ENCODE measurements around the gene SF3B2. TPM values are rescaled to one million over a fixed set of nuclear protein-coding genes. Genes with fewer than 3 reads are reported as not detected.
A peak's percentile ranks its signal among the peaks of the same experiment; 100 is the strongest.

SF3B2 gene
- total RNA-seq, 2 experiments from 2014 or later, result 185 to 260 TPM

- peak overlapping the region; percentile 61 for H3K4me2 ChIP-seq (ENCODE audit: low read length)
- no peak for DNase-seq (ENCODE audit: low spot score)
- POLR2A ChIA-PET, result interaction anchor here (0.6 to 4.0 kb wide), 10 partner anchors 9 to 803 kb away, joined by 3 to 48 read pairs (median 4); no protein-coding TSS in a partner anchor
These were observed 64.6 kb downstream of the SF3B2 start for GRCh38 chr11:66116576-66117361.

GRCh38 chr11:66118847-66119246 lies 66.7 kb downstream of the SF3B2 start:
- Histone ChIP-seq H3K27ac (ENCODE audit: low read depth, low read length, poor library complexity, severe bottlenecking) (no peak overlapping the region), H3K4me3 (ENCODE audit: low read depth, low read length, poor library complexity, severe bottlenecking) (no peak overlapping the region), H3K4me2 (ENCODE audit: low read length) (no peak overlapping the region), H3K4me1 (ENCODE audit: insufficient read depth, low read length, poor library complexity, severe bottlenecking) (peaks cover 50% of the 10 kb centered on the region), H3K9me2 (ENCODE audit: insufficient read depth, low read length) (no peaks in the 10 kb centered on the region), H3K36me3 (ENCODE audit: insufficient read depth, low read length) (no peaks in the 10 kb centered on the region), H2AFZ (ENCODE audit: low read length) (no peak overlapping the region), H4K20me1 (ENCODE audit: insufficient read depth, low read length) (no peaks in the 10 kb centered on the region), H3K79me2 (ENCODE audit: insufficient read depth, low read depth, low read length) (peaks cover 7% of the 10 kb centered on the region; the same call in 1 of the 2 replicates), H3K9me3 (ENCODE audit: low read length) (no peaks in the 10 kb centered on the region)
- CTCF ChIA-PET (ENCODE audit: unreplicated experiment), result no interaction called here
- no peak for DNase-seq (ENCODE audit: low spot score)
- intact Hi-C loops (cut with micrococcal nuclease; ENCODE audit: unreplicated experiment), result no loop called here
- BruUV-seq (replicated peaks), result no TSS peak
- no peak for TF ChIP-seq CTCF (conservative IDR thresholded peaks at IDR 0.05; ENCODE audit: low read length)
- no peak for TF ChIP-seq EZH2phosphoT487 (IDR thresholded peaks at IDR 0.05; ENCODE audit: borderline replicate concordance, low read depth, low read length)
- POLR2A ChIA-PET, result interaction anchor here (0.6 to 2.2 kb wide), 7 partner anchors 18 to 1246 kb away, joined by 3 to 9 read pairs (median 3); no protein-coding TSS in a partner anchor

More at GRCh38 chr11:66116576-66117361, 64.6 kb downstream of the SF3B2 start:
- intact Hi-C loops (cut with micrococcal nuclease; ENCODE audit: unreplicated experiment), result no loop called here
- Histone ChIP-seq H2AFZ (ENCODE audit: low read length) (peak overlapping the region; percentile 22; the same call in 1 of the 2 replicates), H4K20me1 (ENCODE audit: insufficient read depth, low read length) (no peaks in the 10 kb centered on the region), H3K4me3 (ENCODE audit: low read depth, low read length, poor library complexity, severe bottlenecking) (peak overlapping the region; percentile 50), H3K36me3 (ENCODE audit: insufficient read depth, low read length) (no peaks in the 10 kb centered on the region), H3K4me1 (ENCODE audit: insufficient read depth, low read length, poor library complexity, severe bottlenecking) (peaks cover 70% of the 10 kb centered on the region), H3K27ac (ENCODE audit: low read depth, low read length, poor library complexity, severe bottlenecking) (peak overlapping the region; percentile 53), H3K79me2 (ENCODE audit: insufficient read depth, low read depth, low read length) (peaks cover 16% of the 10 kb centered on the region; the same call in 1 of the 2 replicates), H3K9me3 (ENCODE audit: low read length) (no peaks in the 10 kb centered on the region), H3K9me2 (ENCODE audit: insufficient read depth, low read length) (no peaks in the 10 kb centered on the region)
- no TSS peak for BruUV-seq (replicated peaks)
- CTCF ChIA-PET (ENCODE audit: unreplicated experiment), result interaction anchor here (0.6 to 1.5 kb wide), 3 partner anchors 10 to 72 kb away, joined by 3 to 4 read pairs (median 4); no protein-coding TSS in a partner anchor
- TF ChIP-seq EZH2phosphoT487 (IDR thresholded peaks at IDR 0.05; ENCODE audit: borderline replicate concordance, low read depth, low read length) (no peak), CTCF (conservative IDR thresholded peaks at IDR 0.05; ENCODE audit: low read length) (no peak)

Other genes with a start within 250 kb of the SF3B2 start
- gene SNX32, start 218.4 kb upstream of the SF3B2 start, total RNA-seq (2014; rRNA removed; shearing (Covaris generic)), result not detected in 2 replicates
- not detected in 2 replicates for gene SNX32, start 218.4 kb upstream of the SF3B2 start, total RNA-seq (2022)
- 1,019 and 1,146 TPM in 2 replicates for gene CFL1, start 194.2 kb upstream of the SF3B2 start, total RNA-seq (2014; rRNA removed; shearing (Covaris generic))
- gene CFL1, start 194.2 kb upstream of the SF3B2 start, total RNA-seq (2022), result 1,064 and 1,119 TPM in 2 replicates
- 110 and 130 TPM in 2 replicates for gene MUS81, start 191.9 kb upstream of the SF3B2 start, total RNA-seq (2014; rRNA removed; shearing (Covaris generic))
- 94.2 and 102 TPM in 2 replicates for gene MUS81, start 191.9 kb upstream of the SF3B2 start, total RNA-seq (2022)
- 6.1 and 7.2 TPM in 2 replicates for gene EFEMP2, start 179.6 kb upstream of the SF3B2 start, total RNA-seq (2014; rRNA removed; shearing (Covaris generic))
- gene EFEMP2, start 179.6 kb upstream of the SF3B2 start, total RNA-seq (2022), result 7.6 and 8.9 TPM in 2 replicates
- not detected in 2 replicates for gene CTSW, start 172.5 kb upstream of the SF3B2 start, total RNA-seq (2014; rRNA removed; shearing (Covaris generic))
- not detected in 2 replicates for gene CTSW, start 172.5 kb upstream of the SF3B2 start, total RNA-seq (2022)
- gene FIBP, start 163.9 kb upstream of the SF3B2 start, total RNA-seq (2014; rRNA removed; shearing (Covaris generic)), result 133 and 184 TPM in 2 replicates
- gene FIBP, start 163.9 kb upstream of the SF3B2 start, total RNA-seq (2022), result 89.4 and 97.3 TPM in 2 replicates
- gene CCDC85B, start 161.7 kb upstream of the SF3B2 start, total RNA-seq (2014; rRNA removed; shearing (Covaris generic)), result 72.7 and 76.7 TPM in 2 replicates
- gene CCDC85B, start 161.7 kb upstream of the SF3B2 start, total RNA-seq (2022), result 49.0 and 64.1 TPM in 2 replicates
- 0.88 TPM in 1 of 2 replicates, not detected in the other for gene FOSL1, start 152.0 kb upstream of the SF3B2 start, total RNA-seq (2014; rRNA removed; shearing (Covaris generic))
- gene FOSL1, start 152.0 kb upstream of the SF3B2 start, total RNA-seq (2022), result 0.52 TPM in 1 of 2 replicates, not detected in the other
- gene C11orf68, start 133.3 kb upstream of the SF3B2 start, total RNA-seq (2014; rRNA removed; shearing (Covaris generic)), result 10.7 and 11.7 TPM in 2 replicates
- gene C11orf68, start 133.3 kb upstream of the SF3B2 start, total RNA-seq (2022), result 26.2 and 28.1 TPM in 2 replicates
- 93.2 and 110 TPM in 2 replicates for gene DRAP1, start 132.9 kb upstream of the SF3B2 start, total RNA-seq (2014; rRNA removed; shearing (Covaris generic))
- 68.2 and 81.2 TPM in 2 replicates for gene DRAP1, start 132.9 kb upstream of the SF3B2 start, total RNA-seq (2022)
- gene TSGA10IP, start 106.9 kb upstream of the SF3B2 start, total RNA-seq (2014; rRNA removed; shearing (Covaris generic)), result not detected in 2 replicates
- gene TSGA10IP, start 106.9 kb upstream of the SF3B2 start, total RNA-seq (2022), result not detected in 2 replicates
- 50.4 and 93.8 TPM in 2 replicates for gene SART1, start 90.6 kb upstream of the SF3B2 start, total RNA-seq (2014; rRNA removed; shearing (Covaris generic))
- gene SART1, start 90.6 kb upstream of the SF3B2 start, total RNA-seq (2022), result 55.5 and 57.8 TPM in 2 replicates
- gene EIF1AD, start 50.2 kb upstream of the SF3B2 start, total RNA-seq (2014; rRNA removed; shearing (Covaris generic)), result 51.1 and 65.9 TPM in 2 replicates
- gene EIF1AD, start 50.2 kb upstream of the SF3B2 start, total RNA-seq (2022), result 55.5 and 63.2 TPM in 2 replicates
- gene BANF1, start 49.9 kb upstream of the SF3B2 start, total RNA-seq (2014; rRNA removed; shearing (Covaris generic)), result 70.6 and 82.2 TPM in 2 replicates
- gene BANF1, start 49.9 kb upstream of the SF3B2 start, total RNA-seq (2022), result 317 and 327 TPM in 2 replicates
- not detected in 2 replicates for gene CST6, start 40.4 kb upstream of the SF3B2 start, total RNA-seq (2014; rRNA removed; shearing (Covaris generic))
- not detected in 2 replicates for gene CST6, start 40.4 kb upstream of the SF3B2 start, total RNA-seq (2022)
- gene CATSPER1, start 25.9 kb upstream of the SF3B2 start, total RNA-seq (2014; rRNA removed; shearing (Covaris generic)), result not detected in 2 replicates
- not detected in 2 replicates for gene CATSPER1, start 25.9 kb upstream of the SF3B2 start, total RNA-seq (2022)
- not detected in 2 replicates for gene GAL3ST3, start 3.2 kb upstream of the SF3B2 start, total RNA-seq (2014; rRNA removed; shearing (Covaris generic))
- gene GAL3ST3, start 3.2 kb upstream of the SF3B2 start, total RNA-seq (2022), result not detected in 2 replicates
- 21.2 and 23.7 TPM in 2 replicates for gene PACS1, start 17.9 kb downstream of the SF3B2 start, total RNA-seq (2014; rRNA removed; shearing (Covaris generic))
- gene PACS1, start 17.9 kb downstream of the SF3B2 start, total RNA-seq (2022), result 50.5 and 52.5 TPM in 2 replicates
- gene KLC2, start 205.3 kb downstream of the SF3B2 start, total RNA-seq (2014; rRNA removed; shearing (Covaris generic)), result 19.8 and 22.1 TPM in 2 replicates
- 43.6 and 55.2 TPM in 2 replicates for gene KLC2, start 205.3 kb downstream of the SF3B2 start, total RNA-seq (2022)
- 69.2 and 77.7 TPM in 2 replicates for gene RAB1B, start 216.3 kb downstream of the SF3B2 start, total RNA-seq (2014; rRNA removed; shearing (Covaris generic))
- gene RAB1B, start 216.3 kb downstream of the SF3B2 start, total RNA-seq (2022), result 81.8 and 88.1 TPM in 2 replicates
- 0.23 and 0.60 TPM in 2 replicates for gene CNIH2, start 225.8 kb downstream of the SF3B2 start, total RNA-seq (2014; rRNA removed; shearing (Covaris generic))
- 2.7 and 3.5 TPM in 2 replicates for gene CNIH2, start 225.8 kb downstream of the SF3B2 start, total RNA-seq (2022)
- 63.9 and 73.4 TPM in 2 replicates for gene YIF1A, start 236.8 kb downstream of the SF3B2 start, total RNA-seq (2014; rRNA removed; shearing (Covaris generic))
- gene YIF1A, start 236.8 kb downstream of the SF3B2 start, total RNA-seq (2022), result 44.9 and 57.2 TPM in 2 replicates
- not detected in 2 replicates for gene TMEM151A, start 239.5 kb downstream of the SF3B2 start, total RNA-seq (2014; rRNA removed; shearing (Covaris generic))
- not detected in 2 replicates for gene TMEM151A, start 239.5 kb downstream of the SF3B2 start, total RNA-seq (2022)

Data from OCI-LY7 (cell line).